HUES64 (cell line): Measurements from ENCODE around the gene C11orf21.

Experiments used
- H3K27ac ChIP-seq: 2 replicates; pipeline ENCODE4 v1.7.0; 2013; ENCODE audit warnings: low read depth, low read length, inconsistent platforms
- H3K27me3 ChIP-seq: 2 replicates; pipeline ENCODE4 v1.6.1; 2013; ENCODE audit warnings: mild to moderate bottlenecking, low read length; ENCODE audit not compliant: insufficient read depth
- H3K36me3 ChIP-seq: 2 replicates; pipeline ENCODE4 v1.6.1; 2013; ENCODE audit warnings: mild to moderate bottlenecking, low read length; ENCODE audit not compliant: insufficient read depth
- H3K4me1 ChIP-seq: 2 replicates; pipeline ENCODE4 v1.6.1; 2013; ENCODE audit warnings: mild to moderate bottlenecking, low read length, moderate library complexity; ENCODE audit not compliant: insufficient read depth
- H3K4me3 ChIP-seq: 2 replicates; pipeline ENCODE4 v1.5.1; 2013; ENCODE audit warnings: mild to moderate bottlenecking, low read length, moderate library complexity
- H3K9ac ChIP-seq: 2 replicates; pipeline ENCODE4 v1.6.1; 2013; ENCODE audit warnings: mild to moderate bottlenecking, low read depth, low read length
- H3K9me3 ChIP-seq: 2 replicates; pipeline ENCODE4 v1.6.1; 2013; ENCODE audit warnings: low read depth, low read length; ENCODE audit not compliant: insufficient read depth
- WGBS: fragments of 150-250, 120-280 bp; methylation state at CpG from one replicate; pipeline ENCODE4 v1.1.7; 2013; ENCODE audit warnings: missing lambda C conversion rate; 5-methylcytosine and 5-hydroxymethylcytosine counted together

C11orf21 gene

GRCh38 chr11:2272946-2273280 is 28.8 kb downstream of the C11orf21 start:
- WGBS, result 89% methylated on average over 7 of the region's 7 CpGs
- Histone ChIP-seq H3K36me3 (no peaks in the 10 kb centered on the region), H3K4me1 (peaks cover 13% of the 10 kb centered on the region; the same call in 1 of the 2 replicates), H3K4me3 (no peak overlapping the region), H3K27ac (no peak overlapping the region), H3K9me3 (no peaks in the 10 kb centered on the region), H3K27me3 (peaks cover 84% of the 10 kb centered on the region), H3K9ac (no peak overlapping the region)

- H3K4me1 ChIP-seq, result peaks cover 8% of the 10 kb centered on the region; the same call in 1 of the 2 replicates
- H3K9me3 ChIP-seq, result no peaks in the 10 kb centered on the region
- no peaks in the 10 kb centered on the region for H3K36me3 ChIP-seq
- H3K4me3 ChIP-seq, result no peak overlapping the region
- H3K9ac ChIP-seq, result no peak overlapping the region
- peaks cover 89% of the 10 kb centered on the region for H3K27me3 ChIP-seq
- no peak overlapping the region for H3K27ac ChIP-seq
- WGBS, result 91% methylated on average over 21 of the region's 21 CpGs
These were observed 29.3 kb downstream of the C11orf21 start for GRCh38 chr11:2272228-2272945.

- no peaks in the 10 kb centered on the region for H3K9me3 ChIP-seq
- peaks cover 4% of the 10 kb centered on the region; the same call in 1 of the 2 replicates for H3K4me1 ChIP-seq
- H3K4me3 ChIP-seq, result peak overlapping the region; percentile 32; the same call in 1 of the 2 replicates
- 72% methylated on average over 45 of the region's 45 CpGs for WGBS
- H3K36me3 ChIP-seq, result no peaks in the 10 kb centered on the region
- H3K27me3 ChIP-seq, result peaks cover 91% of the 10 kb centered on the region
- no peak overlapping the region for H3K9ac ChIP-seq
- H3K27ac ChIP-seq, result no peak overlapping the region
These were observed 30.1 kb downstream of the C11orf21 start for GRCh38 chr11:2271327-2272227.

GRCh38 chr11:2271077-2271326 is 30.7 kb downstream of the C11orf21 start:
- H3K9me3 ChIP-seq, result no peaks in the 10 kb centered on the region
- H3K27ac ChIP-seq, result no peak overlapping the region
- WGBS, result 57% methylated on average over 28 of the region's 28 CpGs
- peaks cover 4% of the 10 kb centered on the region; the same call in 1 of the 2 replicates for H3K4me1 ChIP-seq
- H3K27me3 ChIP-seq, result peaks cover 92% of the 10 kb centered on the region
- H3K4me3 ChIP-seq, result peak overlapping the region; percentile 32; the same call in 1 of the 2 replicates
- H3K36me3 ChIP-seq, result no peaks in the 10 kb centered on the region
- H3K9ac ChIP-seq, result no peak overlapping the region

GRCh38 chr11:2270322-2271076 is 31.2 kb downstream of the C11orf21 start, which contains the start of gene ASCL2:
Gene ASCL2 (minus strand): TSS chr11:2270588. CDS start chr11:2270332, 256 bp downstream.
- no peak within 1 kb of the TSS for H3K27ac ChIP-seq
- H3K27me3 ChIP-seq, result peaks cover 95% of the 10 kb centered on the region
- H3K9me3 ChIP-seq, result no peaks in the 10 kb centered on the region
- 46% methylated on average over 89 of the region's 89 CpGs for WGBS
- peaks cover 4% of the 10 kb centered on the region; the same call in 1 of the 2 replicates for H3K4me1 ChIP-seq
- H3K9ac ChIP-seq, result peak within 1 kb of the TSS; percentile 31; the same call in 1 of the 2 replicates
- no peaks in the 10 kb centered on the region for H3K36me3 ChIP-seq
- H3K4me3 ChIP-seq, result peak within 1 kb of the TSS; percentile 52

GRCh38 chr11:2269601-2270321 is 32.0 kb downstream of the C11orf21 start:
- no peaks in the 10 kb centered on the region for H3K9me3 ChIP-seq
- H3K36me3 ChIP-seq, result no peaks in the 10 kb centered on the region
- 3% methylated on average over 102 of the region's 104 CpGs for WGBS
- H3K27ac ChIP-seq, result no peak overlapping the region
- peak overlapping the region; percentile 52 for H3K4me3 ChIP-seq
- H3K27me3 ChIP-seq, result peaks cover 97% of the 10 kb centered on the region
- H3K9ac ChIP-seq, result peak overlapping the region; percentile 31; the same call in 1 of the 2 replicates
- H3K4me1 ChIP-seq, result peaks cover 4% of the 10 kb centered on the region; the same call in 1 of the 2 replicates

- no peaks in the 10 kb centered on the region for H3K36me3 ChIP-seq
- no peak overlapping the region for H3K27ac ChIP-seq
- 2% methylated on average over 87 of the region's 89 CpGs for WGBS
- no peaks in the 10 kb centered on the region for H3K9me3 ChIP-seq
- peak overlapping the region; percentile 52 for H3K4me3 ChIP-seq
- H3K27me3 ChIP-seq, result peaks cover 95% of the 10 kb centered on the region
- no peak overlapping the region; the same call in 1 of the 2 replicates for H3K9ac ChIP-seq
- peaks cover 4% of the 10 kb centered on the region; the same call in 1 of the 2 replicates for H3K4me1 ChIP-seq
These were observed 32.8 kb downstream of the C11orf21 start for GRCh38 chr11:2268729-2269600.

GRCh38 chr11:2267851-2268728 is 33.6 kb downstream of the C11orf21 start:
- peak overlapping the region; percentile 52 for H3K4me3 ChIP-seq
- WGBS, result 86% methylated on average over 26 of the region's 26 CpGs

GRCh38 chr11:2267306-2267850 is 34.3 kb downstream of the C11orf21 start:
- Histone ChIP-seq H3K9me3 (no peaks in the 10 kb centered on the region), H3K4me1 (peaks cover 4% of the 10 kb centered on the region; the same call in 1 of the 2 replicates), H3K27me3 (peaks cover 82% of the 10 kb centered on the region), H3K4me3 (no peak overlapping the region), H3K27ac (no peak overlapping the region), H3K36me3 (no peaks in the 10 kb centered on the region), H3K9ac (no peak overlapping the region)
- WGBS, result 91% methylated on average over 12 of the region's 12 CpGs

More at GRCh38 chr11:2267851-2268728, 33.6 kb downstream of the C11orf21 start:
- Histone ChIP-seq H3K9me3 (no peaks in the 10 kb centered on the region), H3K4me1 (peaks cover 4% of the 10 kb centered on the region; the same call in 1 of the 2 replicates), H3K27ac (no peak overlapping the region), H3K36me3 (no peaks in the 10 kb centered on the region), H3K27me3 (peaks cover 89% of the 10 kb centered on the region), H3K9ac (no peak overlapping the region)
